Stimulated activated CD4-positive, alpha-beta T cell treated with anti-CD3 and anti-CD28 coated beads, Interleukin-12 subunit alpha, Interleukin-12 subunit beta, amount 100 ng/mL, for 48 hours (primary cell): ENCODE measurements around the gene CDKN1C.

Experiments used
- DNase-seq, 3 donors: peaks; one replicate each; pipeline ENCODE4 v3.0.0-alpha.2; 2020; ENCODE audit warnings: low read depth in 2 of 3, low spot score in 1 of 3

Gene CDKN1C

GRCh38 chr11:2848497-2848896, 37.1 kb downstream of the CDKN1C start:
- DNase-seq, result no peak

GRCh38 chr11:2847561-2847960, 38.0 kb downstream of the CDKN1C start:
- no peak for DNase-seq

GRCh38 chr11:2846470-2846869, 39.1 kb downstream of the CDKN1C start:
- no peak for DNase-seq

GRCh38 chr11:2846056-2846455, 39.5 kb downstream of the CDKN1C start:
- DNase-seq, result no peak

DNA sequence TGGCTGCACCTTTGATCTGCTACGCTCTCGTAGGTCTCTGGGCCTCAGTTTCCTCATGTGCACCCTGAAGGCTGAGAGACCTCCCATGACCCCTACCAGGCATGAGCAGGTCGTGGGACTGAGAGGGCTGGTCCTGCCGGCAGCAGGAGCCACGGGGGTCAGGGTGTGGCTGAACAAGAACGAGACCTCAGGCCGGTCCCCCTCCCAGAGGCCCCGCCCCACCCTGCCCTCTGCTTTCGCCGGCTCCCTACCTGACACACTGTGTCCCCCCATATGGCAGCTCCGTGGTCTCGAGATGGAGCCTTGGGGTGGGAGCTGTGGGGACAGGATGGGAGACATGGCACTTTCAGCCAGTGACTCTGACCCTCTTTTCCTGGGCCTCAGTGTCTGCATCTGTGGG, 40.6 kb downstream of the CDKN1C start:
- DNase-seq, result no peak

DNA sequence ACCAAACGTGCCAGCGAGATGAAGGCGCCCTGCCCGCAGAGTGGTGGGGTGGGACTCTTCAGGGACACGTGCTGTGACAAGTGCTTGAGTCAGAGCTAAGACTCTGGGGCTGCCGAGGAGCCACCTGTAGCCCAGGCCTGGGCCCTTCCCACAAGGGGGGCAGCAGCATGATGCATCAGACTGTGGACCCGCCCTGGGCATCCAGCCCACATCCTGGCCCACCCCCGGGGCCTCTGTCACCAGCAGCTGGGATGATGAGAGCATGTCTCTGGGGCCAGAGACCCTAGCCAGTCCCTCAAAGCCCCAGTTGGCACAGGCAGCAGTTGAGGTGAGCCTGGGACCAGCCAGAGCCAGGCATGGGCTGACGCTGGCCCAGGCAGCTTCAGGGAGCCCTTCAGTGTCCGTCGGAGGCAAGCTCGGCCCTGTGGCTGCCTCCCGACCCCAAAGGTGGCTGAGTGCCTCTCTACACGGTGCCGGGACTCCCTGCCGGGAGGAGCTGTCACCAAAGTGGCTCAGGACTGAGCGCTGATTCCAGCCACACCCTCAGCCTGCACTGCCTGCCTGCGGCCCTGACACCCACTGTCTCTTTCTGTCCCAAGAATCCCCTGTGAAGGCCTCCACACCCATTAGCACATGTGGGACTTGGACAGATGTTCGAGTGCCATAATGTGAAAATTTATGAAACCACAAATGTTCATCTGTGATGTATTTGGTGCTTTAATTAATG, 41.3 kb downstream of the CDKN1C start:
- DNase-seq, result no peak

GRCh38 chr11:2843551-2843950, 42.0 kb downstream of the CDKN1C start:
- DNase-seq, result no peak

DNA sequence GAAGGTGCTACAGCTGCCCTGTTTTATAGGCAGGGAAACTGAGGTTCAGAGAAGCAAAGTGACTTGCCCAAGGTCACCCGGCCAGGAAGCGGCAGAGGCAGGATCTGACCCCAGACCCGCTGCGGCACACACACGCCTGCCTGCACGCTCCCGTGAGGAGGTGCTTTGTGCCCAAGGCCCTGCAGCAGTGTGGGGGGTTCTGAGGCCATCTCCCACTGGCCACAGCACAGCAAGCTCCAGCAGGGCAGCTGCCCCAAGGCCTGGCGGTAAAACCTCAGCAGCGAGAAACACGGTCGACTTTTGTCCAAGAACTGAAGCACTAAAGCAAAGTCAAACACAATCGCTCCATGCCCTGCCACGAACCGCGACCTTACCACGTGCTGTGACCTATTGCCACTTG, 42.7 kb downstream of the CDKN1C start:
- no peak for DNase-seq

DNA sequence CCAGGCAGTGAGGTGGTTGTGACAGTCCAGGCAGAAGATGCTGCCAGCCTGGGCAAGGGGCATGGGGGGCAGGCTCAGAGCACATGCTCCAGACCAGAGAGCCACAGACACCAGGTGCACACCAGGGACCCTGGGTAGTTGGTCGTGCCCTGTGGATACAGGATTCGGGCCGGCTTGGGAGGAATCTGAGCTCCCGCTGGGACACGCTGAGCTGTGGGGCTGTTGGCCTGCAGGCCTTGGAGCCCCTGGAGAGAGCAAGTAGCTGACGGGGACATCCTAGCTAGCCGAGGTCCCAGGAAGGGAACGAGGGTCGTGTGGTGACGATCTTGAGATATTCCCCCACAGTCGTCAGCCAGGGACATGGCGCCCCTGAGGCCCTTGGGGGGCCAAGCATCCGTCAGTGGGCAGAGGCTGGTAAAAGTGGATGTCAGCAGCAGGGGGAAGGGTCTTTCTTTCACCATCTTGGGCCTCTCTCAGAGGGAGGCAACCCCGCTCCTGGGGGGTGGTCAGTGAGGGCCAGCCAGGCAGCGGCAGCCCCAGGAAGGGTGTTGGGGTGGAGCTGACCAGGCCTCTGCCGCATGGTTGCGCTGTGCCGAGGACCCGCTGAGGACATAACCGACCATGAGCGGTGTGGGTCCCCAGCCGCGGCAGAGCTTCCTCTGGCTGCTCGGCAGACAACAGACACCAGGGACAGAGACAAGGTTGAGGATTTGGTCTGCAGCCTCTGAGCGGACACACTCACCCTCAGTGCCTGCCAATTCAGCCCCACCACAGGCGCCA, 44.0 kb downstream of the CDKN1C start:
- no peak for DNase-seq

GRCh38 chr11:2839395-2839943, 46.1 kb downstream of the CDKN1C start:
- no peak for DNase-seq

GRCh38 chr11:2838676-2839294, 46.8 kb downstream of the CDKN1C start:
- no peak for DNase-seq

DNA sequence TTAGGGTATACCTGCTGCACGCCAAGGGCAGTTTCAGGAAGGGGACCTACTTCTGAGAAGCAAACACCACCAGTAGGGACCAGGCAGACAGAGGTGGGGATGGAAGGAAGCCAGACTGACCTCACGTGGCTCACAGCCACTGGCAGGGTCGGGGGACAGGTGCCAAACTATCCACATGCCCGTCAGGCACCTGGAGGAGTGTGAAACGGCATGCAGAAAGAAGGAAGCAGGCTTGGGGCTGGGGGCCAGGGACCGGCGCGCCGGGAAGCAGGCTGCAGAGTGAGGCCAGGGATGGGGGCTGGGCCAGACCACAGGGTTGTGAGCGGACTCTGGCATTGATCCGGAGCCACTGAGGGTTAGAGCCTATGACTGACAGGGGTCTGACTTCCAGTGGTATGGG, 47.5 kb downstream of the CDKN1C start:
- DNase-seq, result no peak

- no peak for DNase-seq
Observed at GRCh38 chr11:2837651-2838050, 47.9 kb downstream of the CDKN1C start.

- DNase-seq, result no peak
Observed at GRCh38 chr11:2837096-2837601, 48.4 kb downstream of the CDKN1C start.

GRCh38 chr11:2836315-2837095, 49.1 kb downstream of the CDKN1C start:
- no peak for DNase-seq

GRCh38 chr11:2835751-2836150, 49.8 kb downstream of the CDKN1C start:
- no peak for DNase-seq

- DNase-seq, result no peak
Observed at GRCh38 chr11:2835296-2835695, 50.3 kb downstream of the CDKN1C start.

- no peak for DNase-seq
Observed at GRCh38 chr11:2834503-2835273, 50.9 kb downstream of the CDKN1C start.

GRCh38 chr11:2833716-2834502, 51.7 kb downstream of the CDKN1C start:
- no peak for DNase-seq
